ENCODE results near the gene ACOX2.

DNA sequence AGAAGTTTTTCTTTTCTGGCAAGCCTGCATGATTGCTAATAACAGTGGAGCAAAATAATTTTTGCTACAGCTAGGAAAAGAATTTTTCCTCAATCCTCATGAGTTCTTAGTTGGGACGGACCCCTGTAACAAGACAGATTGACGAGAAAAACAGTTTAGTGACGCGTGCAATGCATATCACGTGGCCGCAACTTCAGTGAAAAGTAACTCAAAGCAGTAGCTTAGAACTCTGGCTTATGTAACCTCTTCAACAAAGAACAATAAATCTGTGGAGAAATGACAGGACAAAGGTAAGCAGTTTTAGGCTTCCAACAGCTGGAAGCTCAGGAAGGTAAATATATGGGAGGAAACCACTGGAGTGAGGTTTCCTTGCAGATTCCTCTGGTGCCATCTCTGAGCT is 20.5 kb upstream of the ACOX2 start:
- TF ChIP-seq TARDBP (IDR thresholded peaks at IDR 0.05) (no peak), BHLHE40 (IDR thresholded peaks at IDR 0.05; ENCODE audit: borderline replicate concordance) (no peak), HDGF (IDR thresholded peaks at IDR 0.05; ENCODE audit: borderline replicate concordance) (no peak), NFRKB (IDR thresholded peaks at IDR 0.05) (no peak), SP1 (IDR thresholded peaks at IDR 0.05) (no peak), FOXA1 (IDR thresholded peaks at IDR 0.05) (no peak)

Data from HEK293T (cell line).